Neural crest cell (in vitro differentiated cells): ENCODE results near the gene FAM111A. TPM values are rescaled to one million over a fixed set of nuclear protein-coding genes. Genes with fewer than 3 reads are reported as not detected.
"Not testable (repeated sequence)": the region's sequence is repeated elsewhere in the genome, so short reads cannot be mapped to it uniquely, and the experiment has no call there.

Experiments used
- DNase-seq: peaks from one replicate; pipeline ENCODE4 v3.0.0; 2021; ENCODE audit warnings: low read depth, mixed read lengths, low spot score
- H3K27ac Mint-ChIP-seq: one replicate; pipeline ENCODE4 v1.8.0; 2021; ENCODE audit warnings: mild to moderate bottlenecking, mixed read lengths; ENCODE audit not compliant: unreplicated experiment
- H3K27me3 Mint-ChIP-seq: 2 replicates; pipeline ENCODE4 v1.8.0; 2021; ENCODE audit warnings: low read depth, mild to moderate bottlenecking, mixed read lengths
- H3K36me3 Mint-ChIP-seq: 2 replicates; pipeline ENCODE4 v1.8.0; 2021; ENCODE audit warnings: low read depth, mild to moderate bottlenecking, mixed read lengths
- H3K4me1 Mint-ChIP-seq: 2 replicates; pipeline ENCODE4 v1.8.0; 2021; ENCODE audit warnings: mixed read lengths
- H3K4me3 Mint-ChIP-seq: one replicate; pipeline ENCODE4 v1.8.0; 2021; ENCODE audit warnings: mild to moderate bottlenecking, mixed read lengths
- H3K9me3 Mint-ChIP-seq: 2 replicates; pipeline ENCODE4 v1.8.0; 2021; ENCODE audit warnings: mixed read lengths
- CTCF ChIP-seq: fragments of 200-600 bp; sonication (generic); conservative IDR thresholded peaks from 2 replicates; pipeline ENCODE4 v1.5.0; 2021; ENCODE audit warnings: antibody characterized with exemption, mild to moderate bottlenecking
- long read RNA-seq: library from polyadenylated mRNA; unstranded; transcript quantifications from one replicate; pipeline ENCODE4 v2.0.0, GENCODE V29; 2020
- total RNA-seq: library from RNA; stranded (reverse); gene quantifications from 2 replicates; pipeline ENCODE4 v1.2.1, GENCODE V29; 2021

Gene FAM111A
- 23.4 and 25.8 TPM in 2 replicates for total RNA-seq
- long read RNA-seq, partial matches to known transcripts: 4 of 28 reads
- long read RNA-seq, other reads (novel, unspliced or antisense): 20 of 28 reads

- peak; percentile 52 for DNase-seq
- Mint-ChIP-seq H3K4me3 (peak within 1 kb of the TSS; percentile 95), H3K27me3 (peaks cover 32% of the 10 kb centered on the region), H3K4me1 (peaks cover 36% of the 10 kb centered on the region), H3K36me3 (no peaks in the 10 kb centered on the region), H3K9me3 (no peaks in the 10 kb centered on the region), H3K27ac (peak within 1 kb of the TSS; percentile 36)
- TF ChIP-seq CTCF: peak; percentile 51
Observed at GRCh38 chr11:59142530-59143507, at the start of gene FAM111A. Gene FAM111A (plus strand): TSS chr11:59142856. CDS start chr11:59148873, 6,017 bp downstream.

- H3K4me1 Mint-ChIP-seq, H3K4me3 Mint-ChIP-seq, H3K27ac Mint-ChIP-seq, H3K27me3 Mint-ChIP-seq, H3K9me3 Mint-ChIP-seq, DNase-seq, H3K36me3 Mint-ChIP-seq: not testable (repeated sequence)
Observed at GRCh38 chr11:59093576-59093975, 49.1 kb upstream of the FAM111A start.

- H3K27me3 Mint-ChIP-seq: peaks cover 20% of the 10 kb centered on the region
- H3K9me3 Mint-ChIP-seq, H3K4me3 Mint-ChIP-seq, H3K4me1 Mint-ChIP-seq, H3K27ac Mint-ChIP-seq, H3K36me3 Mint-ChIP-seq, DNase-seq: not testable (repeated sequence)
Observed at GRCh38 chr11:59095225-59095624, 47.4 kb upstream of the FAM111A start.

GRCh38 chr11:59095972-59096575 lies 46.6 kb upstream of the FAM111A start:
- not testable (repeated sequence) for H3K9me3 Mint-ChIP-seq, H3K36me3 Mint-ChIP-seq, H3K4me3 Mint-ChIP-seq, DNase-seq, H3K27ac Mint-ChIP-seq, H3K4me1 Mint-ChIP-seq
- peaks cover 28% of the 10 kb centered on the region for H3K27me3 Mint-ChIP-seq

- TF ChIP-seq CTCF: peak; percentile 72
- peaks cover 35% of the 10 kb centered on the region for H3K27me3 Mint-ChIP-seq
- peak; percentile 51 for DNase-seq
- no peak overlapping the region for H3K4me3 Mint-ChIP-seq
- H3K36me3 Mint-ChIP-seq: no peaks in the 10 kb centered on the region
- no peak overlapping the region for H3K27ac Mint-ChIP-seq
- H3K9me3 Mint-ChIP-seq: no peaks in the 10 kb centered on the region
- peaks cover 3% of the 10 kb centered on the region for H3K4me1 Mint-ChIP-seq
Observed at GRCh38 chr11:59097113-59097708, 45.4 kb upstream of the FAM111A start.

- peaks cover 35% of the 10 kb centered on the region for H3K27me3 Mint-ChIP-seq
- H3K4me1 Mint-ChIP-seq, H3K36me3 Mint-ChIP-seq, H3K9me3 Mint-ChIP-seq, DNase-seq, H3K27ac Mint-ChIP-seq, H3K4me3 Mint-ChIP-seq: not testable (repeated sequence)
Observed at GRCh38 chr11:59097938-59098337, 44.7 kb upstream of the FAM111A start.

GRCh38 chr11:59102259-59102765 lies 40.3 kb upstream of the FAM111A start:
- peaks cover 11% of the 10 kb centered on the region for H3K36me3 Mint-ChIP-seq
- H3K27ac Mint-ChIP-seq: no peak overlapping the region
- peaks cover 43% of the 10 kb centered on the region for H3K27me3 Mint-ChIP-seq
- H3K4me3 Mint-ChIP-seq: peak overlapping the region; percentile 79
- DNase-seq: peak; percentile 53
- H3K4me1 Mint-ChIP-seq: peaks cover 22% of the 10 kb centered on the region
- peak; percentile 52 for TF ChIP-seq CTCF
- peaks cover 7% of the 10 kb centered on the region for H3K9me3 Mint-ChIP-seq
